ENCODE results near the gene CHST11. TPM values are rescaled to one million over a fixed set of nuclear protein-coding genes. Genes with fewer than 3 reads are reported as not detected.

Gene CHST11
- total RNA-seq, 1 experiment from 2014 or later, result 6.7 TPM

- Mint-ChIP-seq H3K36me3 (ENCODE audit: insufficient read depth in 1 of 3, low read depth in 3 of 3) (peaks cover 0 to 6% (median 0%) of the 10 kb centered on the region in 3 experiments; a peak in 2 of 7 replicates), H3K4me3 (no peak overlapping the region), H3K4me1 (peaks cover 13 to 24% of the 10 kb centered on the region in 2 experiments), H3K9me3 (no peaks in the 10 kb centered on the region), H3K27ac (no peak overlapping the region; a peak in 1 of 7 replicates), H3K27me3 (ENCODE audit: low read depth) (no peaks in the 10 kb centered on the region)
- H3K4me1 ChIP-seq (ENCODE audit: insufficient read depth, low read length), result no peaks in the 10 kb centered on the region
- no peak for TF ChIP-seq CTCF (conservative IDR thresholded peaks at IDR 0.05)
- H3K9ac ChIP-seq (ENCODE audit: extremely low read depth, insufficient read length, low read length), result no peak overlapping the region
- H2BK20ac ChIP-seq (ENCODE audit: low read depth, low read length, poor library complexity, severe bottlenecking), result no peak overlapping the region
- H3K4ac ChIP-seq (ENCODE audit: low read depth, low read length), result no peak overlapping the region
- H2BK15ac ChIP-seq (ENCODE audit: low read depth, low read length), result no peak overlapping the region
- H3K18ac ChIP-seq (ENCODE audit: insufficient read length, low read depth, low read length), result no peak overlapping the region
- no peak overlapping the region for H4K8ac ChIP-seq (replicated peaks; ENCODE audit: insufficient read length, low read depth, low read length)
- no peak overlapping the region for H4K91ac ChIP-seq (ENCODE audit: insufficient read length, low read depth, low read length)
- no peak overlapping the region for H2BK12ac ChIP-seq (ENCODE audit: insufficient read length, low read depth, low read length)
- no peak overlapping the region for H3K23ac ChIP-seq (ENCODE audit: insufficient read length, low read depth, low read length)
- no peak overlapping the region for H3K4me2 ChIP-seq (ENCODE audit: insufficient read depth, insufficient read length, low read length)
- H2BK5ac ChIP-seq (ENCODE audit: insufficient read length, low read length), result no peak overlapping the region
- H3K79me1 ChIP-seq (ENCODE audit: insufficient read depth, low read depth, low read length, poor library complexity, severe bottlenecking), result no peaks in the 10 kb centered on the region
- WGBS (ENCODE audit: extremely low coverage, insufficient read length, low lambda C conversion rate), result no CpG with 5 or more reads among the region's 6 CpGs
- no peak overlapping the region for H3K27ac ChIP-seq (ENCODE audit: insufficient read length, low read depth, low read length)
- no peaks in the 10 kb centered on the region for H3K27me3 ChIP-seq (ENCODE audit: insufficient read depth, low read length)
- H2AK5ac ChIP-seq (ENCODE audit: insufficient read length, low read length), result no peak overlapping the region
- no peak overlapping the region for H2AFZ ChIP-seq (ENCODE audit: low read length)
- H4K5ac ChIP-seq (ENCODE audit: insufficient read length, low read depth, low read length), result no peak overlapping the region
- H3T11ph ChIP-seq (ENCODE audit: low read length), result no peak overlapping the region
- H3K9me3 ChIP-seq (ENCODE audit: control insufficient read depth, low read depth, low read length), result no peaks in the 10 kb centered on the region
- DNase-seq, result no peak
- H3K56ac ChIP-seq (ENCODE audit: insufficient read length, low read depth, low read length), result no peak overlapping the region
- no peak overlapping the region for H2BK120ac ChIP-seq (ENCODE audit: low read depth, low read length, poor library complexity, severe bottlenecking)
- no peaks in the 10 kb centered on the region for H4K20me1 ChIP-seq (ENCODE audit: control insufficient read depth, insufficient read depth, insufficient read length)
- no peaks in the 10 kb centered on the region for H3K79me2 ChIP-seq (ENCODE audit: insufficient read depth, low read length)
- no peak overlapping the region for H3K14ac ChIP-seq (ENCODE audit: insufficient read depth, low read length)
- no peaks in the 10 kb centered on the region for H3K23me2 ChIP-seq (ENCODE audit: insufficient read length, low read depth, low read length, poor library complexity, severe bottlenecking)
Measured at GRCh38 chr12:104763168-104763805, 306.5 kb downstream of the CHST11 start.
